Left ventricle myocardium inferior (tissue), 1 donor: ENCODE measurements around the gene TMEM95. TPM values are rescaled to one million over a fixed set of nuclear protein-coding genes. Genes with fewer than 3 reads are reported as not detected.

Experiments used
- DNase-seq: peaks from one replicate; pipeline ENCODE4 v3.0.0-alpha.2; 2020
- H3K27ac ChIP-seq: fragments of 200-600 bp; replicated peaks from 2 replicates; pipeline ENCODE4 v1.8.0; 2021
- H3K27me3 ChIP-seq: fragments of 200-600 bp; 2 replicates; pipeline ENCODE4 v1.8.0; 2021; ENCODE audit warnings: low read depth
- H3K36me3 ChIP-seq: fragments of 200-600 bp; 2 replicates; pipeline ENCODE4 v1.8.0; 2021
- H3K4me1 ChIP-seq: fragments of 200-600 bp; 2 replicates; pipeline ENCODE4 v1.8.0; 2021
- H3K4me3 ChIP-seq: fragments of 200-600 bp; 2 replicates; pipeline ENCODE4 v1.8.0; 2021; ENCODE audit warnings: mild to moderate bottlenecking, moderate library complexity
- H3K9me3 ChIP-seq: fragments of 200-600 bp; replicated peaks from 2 replicates; pipeline ENCODE4 v1.8.0; 2021
- CTCF ChIP-seq: fragments of 200-600 bp; IDR thresholded peaks from 2 replicates; pipeline ENCODE4 v1.8.0; 2021; ENCODE audit warnings: antibody characterized with exemption, mild to moderate bottlenecking, borderline replicate concordance
- intact Hi-C: fragments of 100-400 bp; cut with micrococcal nuclease; formaldehyde crosslinking; loops from one replicate; pipeline ENCODE4 v1.11.0; 2022
- total RNA-seq: library from RNA; stranded (reverse); fragmentation: NEBNext Ultra II Directional; extraction: Animal tissue kit (Norgen Biotek cat#: 25700); gene quantifications from one replicate; pipeline ENCODE4 v1.2.1, GENCODE V29; 2021
- donor health status: DM: no; HTN: yes; CAD: no; lungs with severe emphysema.

TMEM95 gene
- total RNA-seq, 1 donor from 2014 or later = not detected

DNA sequence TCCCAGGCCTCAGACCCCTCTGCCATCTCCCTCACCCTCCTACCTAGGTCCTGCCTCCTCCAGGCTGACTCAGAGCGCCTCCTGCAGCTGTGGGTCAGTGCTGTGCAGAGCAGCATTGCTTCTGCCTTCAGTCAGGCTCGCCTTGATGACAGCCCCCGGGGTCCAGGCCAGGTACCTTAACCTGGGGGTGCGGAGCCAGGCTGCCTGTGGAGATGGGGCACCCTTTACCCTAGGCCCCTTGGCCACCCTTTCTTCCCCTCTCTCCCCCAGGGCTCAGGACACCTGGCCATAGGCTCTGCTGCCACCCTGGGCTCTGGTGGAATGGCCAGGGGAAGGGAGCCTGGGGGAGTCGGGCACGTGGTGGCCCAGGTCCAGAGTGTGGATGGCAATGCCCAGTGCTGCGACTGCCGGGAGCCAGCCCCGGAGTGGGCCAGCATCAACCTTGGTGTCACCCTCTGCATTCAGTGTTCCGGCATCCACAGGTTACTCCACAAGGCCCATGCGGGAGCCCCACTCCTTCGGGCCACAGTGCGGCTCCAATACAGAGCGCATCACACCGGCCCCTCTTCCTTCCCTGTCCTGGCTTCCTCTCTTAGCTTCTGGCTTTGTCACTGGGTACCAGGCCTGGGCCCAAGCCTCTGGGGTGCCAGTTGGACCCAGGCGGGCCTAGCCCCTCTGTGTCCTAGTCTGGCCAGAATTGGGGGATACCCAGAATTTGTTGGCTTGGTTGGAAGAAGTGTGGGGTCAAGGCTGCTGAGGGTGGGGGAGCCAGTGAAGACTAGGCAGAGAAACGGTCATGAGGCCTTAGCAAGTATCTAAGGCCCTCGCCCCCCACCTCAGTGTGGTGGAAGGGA, 8.0 kb upstream of the TMEM95 start:
- peaks cover under 1% of the 10 kb centered on the region for H3K27me3 ChIP-seq
- H3K9me3 ChIP-seq = no peaks in the 10 kb centered on the region
- peaks cover 32% of the 10 kb centered on the region for H3K4me1 ChIP-seq
- DNase-seq = no peak
- no peak overlapping the region for H3K27ac ChIP-seq
- no peak overlapping the region for H3K4me3 ChIP-seq
- no peak for TF ChIP-seq CTCF
- intact Hi-C loops = loop anchor here (10.0 kb wide), 1 partner anchor 72 kb away; no protein-coding TSS in a partner anchor
- no peaks in the 10 kb centered on the region for H3K36me3 ChIP-seq

DNA sequence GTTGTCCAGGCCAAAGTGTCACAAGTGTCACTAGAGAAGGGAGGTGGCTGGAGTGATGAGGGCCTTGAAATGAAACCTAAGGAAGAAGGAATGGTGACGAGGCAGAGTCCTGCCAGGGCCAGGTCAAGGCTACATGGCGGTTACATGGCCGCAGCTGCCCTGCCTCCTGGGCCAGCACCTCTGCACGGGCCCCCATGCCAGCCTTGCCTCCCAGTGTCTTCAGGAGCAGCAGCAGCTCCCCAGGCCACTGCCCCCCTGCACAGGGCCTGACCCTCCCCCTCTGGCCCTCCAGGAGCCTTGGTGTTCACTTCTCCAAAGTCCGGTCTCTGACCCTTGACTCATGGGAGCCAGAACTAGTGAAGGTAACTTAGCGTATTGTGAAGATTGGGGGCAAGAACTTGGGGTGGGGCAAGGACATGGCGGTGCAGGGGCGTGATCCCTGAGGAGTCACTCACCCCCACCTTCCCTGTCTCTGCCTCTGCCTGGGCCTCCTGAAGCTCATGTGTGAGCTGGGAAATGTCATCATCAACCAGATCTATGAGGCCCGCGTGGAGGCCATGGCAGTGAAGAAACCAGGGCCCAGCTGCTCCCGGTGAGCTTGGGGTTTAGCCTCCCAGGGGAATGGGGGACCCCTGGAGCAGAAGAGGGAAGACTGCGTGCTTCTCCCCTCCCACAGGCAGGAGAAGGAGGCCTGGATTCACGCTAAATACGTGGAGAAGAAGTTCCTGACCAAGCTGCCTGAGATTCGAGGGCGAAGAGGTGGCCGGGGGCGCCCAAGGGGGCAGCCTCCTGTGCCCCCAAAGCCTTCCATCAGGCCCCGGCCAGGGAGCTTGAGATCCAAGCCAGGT, 7.1 kb upstream of the TMEM95 start:
- DNase-seq = no peak
- no peak overlapping the region for H3K4me3 ChIP-seq
- intact Hi-C loops = loop anchor here (10.0 kb wide), 1 partner anchor 73 kb away; no protein-coding TSS in a partner anchor
- no peaks in the 10 kb centered on the region for H3K9me3 ChIP-seq
- no peak for TF ChIP-seq CTCF
- H3K27me3 ChIP-seq = no peaks in the 10 kb centered on the region
- H3K27ac ChIP-seq = no peak overlapping the region
- no peaks in the 10 kb centered on the region for H3K36me3 ChIP-seq
- peaks cover 41% of the 10 kb centered on the region for H3K4me1 ChIP-seq

GRCh38 chr17:7348478-7349242, 6.3 kb upstream of the TMEM95 start:
- no peak for TF ChIP-seq CTCF
- intact Hi-C loops = loop anchor here (10.0 kb wide), 1 partner anchor 74 kb away; no protein-coding TSS in a partner anchor
- Histone ChIP-seq H3K27me3 (no peaks in the 10 kb centered on the region), H3K27ac (peak overlapping the region; percentile 99), H3K36me3 (no peaks in the 10 kb centered on the region), H3K9me3 (no peaks in the 10 kb centered on the region), H3K4me1 (peaks cover 49% of the 10 kb centered on the region), H3K4me3 (no peak overlapping the region)
- no peak for DNase-seq

DNA sequence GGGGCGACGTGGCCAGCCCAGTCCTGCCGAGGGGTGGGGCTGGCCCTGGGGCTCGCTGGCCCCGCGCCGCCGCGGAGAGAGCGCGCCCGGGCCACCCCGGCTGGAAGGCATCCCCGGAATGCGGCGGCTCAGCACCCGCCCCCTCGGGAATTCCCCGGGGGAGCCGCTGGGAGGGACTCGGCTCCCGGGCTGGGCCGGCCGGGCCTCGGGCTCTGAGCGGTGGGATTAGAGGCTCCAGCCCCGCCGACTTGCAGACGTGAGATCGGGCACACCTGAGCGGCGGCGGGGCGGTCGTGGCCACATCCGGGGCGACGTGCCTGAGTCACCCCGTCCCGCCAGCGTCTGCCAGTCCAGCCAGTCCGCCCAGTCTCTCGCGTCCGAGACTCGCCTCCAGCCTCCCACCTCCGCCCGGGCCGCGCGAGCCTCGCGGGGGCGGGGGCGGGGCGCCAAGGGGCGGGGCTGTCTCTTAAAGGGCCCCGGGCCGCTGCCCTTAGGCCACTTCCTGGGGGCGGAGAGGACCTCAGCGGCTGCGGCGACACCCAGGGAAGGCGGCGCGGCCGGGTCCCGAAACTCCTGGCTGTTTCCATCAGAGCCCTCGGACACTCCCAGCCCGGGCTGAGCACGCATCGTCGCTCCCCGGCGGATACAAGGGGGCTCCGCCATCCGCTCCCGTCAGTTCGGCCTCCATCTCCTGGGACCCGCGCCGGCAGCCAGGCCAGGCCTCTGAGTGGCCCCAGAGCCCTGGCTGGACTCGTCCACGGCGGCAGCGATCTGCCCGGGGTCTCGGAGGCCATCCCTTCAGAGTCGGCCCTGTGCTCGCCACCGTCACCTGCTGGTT, 3.1 kb upstream of the TMEM95 start, which contains the start of gene KCTD11:
TSS of gene KCTD11 (plus strand) at position 498 of the 838 bp plus-strand sequence.
- Histone ChIP-seq H3K9me3 (no peaks in the 10 kb centered on the region), H3K4me1 (peaks cover 72% of the 10 kb centered on the region), H3K27ac (peak within 1 kb of the TSS; percentile 99), H3K27me3 (no peaks in the 10 kb centered on the region), H3K4me3 (peak within 1 kb of the TSS; percentile 87), H3K36me3 (no peaks in the 10 kb centered on the region)
- intact Hi-C loops = no loop called here
- DNase-seq = peak; percentile 94
- TF ChIP-seq CTCF = peak; percentile 70
